HG03103 (cell line): ENCODE data around the gene MSANTD7.
"Not testable (repeated sequence)": the region's sequence is repeated elsewhere in the genome, so short reads cannot be mapped to it uniquely, and the experiment has no call there.

Experiments used
- ATAC-seq: cut with Tn5 transposase; IDR thresholded peaks from one replicate; pipeline ENCODE4 v1.9.1; 2021; ENCODE audit warnings: low read depth; ENCODE audit not compliant: unreplicated experiment

Gene MSANTD7

GRCh38 chr10:14836208-14836607 lies 1.9 kb upstream of the MSANTD7 start:
- no peak for ATAC-seq

- ATAC-seq = no peak
Observed at GRCh38 chr10:14837003-14837756, 926 bp upstream of the MSANTD7 start.

- no peak for ATAC-seq
Observed at GRCh38 chr10:14838582-14839304, 637 bp downstream of the MSANTD7 start.

GRCh38 chr10:14839305-14839695 lies 1.2 kb downstream of the MSANTD7 start:
- no peak for ATAC-seq

- ATAC-seq = no peak
Observed at GRCh38 chr10:14840178-14840577, 2.1 kb downstream of the MSANTD7 start.

GRCh38 chr10:14843327-14843988 lies 5.4 kb downstream of the MSANTD7 start:
- no peak for ATAC-seq

GRCh38 chr10:14844948-14845347 lies 6.8 kb downstream of the MSANTD7 start:
- no peak for ATAC-seq

GRCh38 chr10:14852236-14852635 lies 14.1 kb downstream of the MSANTD7 start:
- ATAC-seq = no peak

- no peak for ATAC-seq
Observed at GRCh38 chr10:14855453-14855852, 17.3 kb downstream of the MSANTD7 start.

GRCh38 chr10:14858338-14858960 lies 20.3 kb downstream of the MSANTD7 start:
- no peak for ATAC-seq

- ATAC-seq = no peak
Observed at GRCh38 chr10:14859043-14859442, 20.9 kb downstream of the MSANTD7 start.

GRCh38 chr10:14859775-14860174 lies 21.7 kb downstream of the MSANTD7 start:
- ATAC-seq = no peak

GRCh38 chr10:14860791-14861190 lies 22.7 kb downstream of the MSANTD7 start:
- no peak for ATAC-seq

GRCh38 chr10:14864466-14864865 lies 26.4 kb downstream of the MSANTD7 start:
- ATAC-seq = not testable (repeated sequence)

- ATAC-seq = not testable (repeated sequence)
Observed at GRCh38 chr10:14864871-14865270, 26.8 kb downstream of the MSANTD7 start.

- peak; percentile 42 for ATAC-seq
Observed at GRCh38 chr10:14873090-14873760, 35.1 kb downstream of the MSANTD7 start.

- no peak for ATAC-seq
Observed at GRCh38 chr10:14875941-14876340, 37.8 kb downstream of the MSANTD7 start.

GRCh38 chr10:14876764-14877163 lies 38.7 kb downstream of the MSANTD7 start:
- no peak for ATAC-seq

GRCh38 chr10:14878266-14879123 lies 40.4 kb downstream of the MSANTD7 start, which contains the start of gene SUV39H2:
SUV39H2 (plus strand) TSS chr10:14878866; CDS start chr10:14878889, 23 bp downstream.
- ATAC-seq = peak; percentile 85
